GM18861 (cell line): ENCODE results near the gene ZDHHC18.
"Not testable (repeated sequence)": the region's sequence is repeated elsewhere in the genome, so short reads cannot be mapped to it uniquely, and the experiment has no call there.

Experiments used
- ATAC-seq: cut with Tn5 transposase; IDR thresholded peaks from one replicate; pipeline ENCODE4 v1.9.1; 2021; ENCODE audit not compliant: unreplicated experiment

ZDHHC18 gene

GRCh38 chr1:26791148-26791547, 35.3 kb upstream of the ZDHHC18 start:
- no peak for ATAC-seq

GRCh38 chr1:26791626-26792025, 34.9 kb upstream of the ZDHHC18 start:
- no peak for ATAC-seq

- no peak for ATAC-seq
Measured at GRCh38 chr1:26792924-26793323, 33.6 kb upstream of the ZDHHC18 start.

- no peak for ATAC-seq
Measured at GRCh38 chr1:26794391-26794790, 32.1 kb upstream of the ZDHHC18 start.

- ATAC-seq = no peak
Measured at GRCh38 chr1:26797627-26798026, 28.9 kb upstream of the ZDHHC18 start.

GRCh38 chr1:26799479-26800142, 26.9 kb upstream of the ZDHHC18 start:
- ATAC-seq = no peak

- not testable (repeated sequence) for ATAC-seq
Measured at GRCh38 chr1:26803932-26804331, 22.6 kb upstream of the ZDHHC18 start.

- not testable (repeated sequence) for ATAC-seq
Measured at GRCh38 chr1:26810105-26810504, 16.4 kb upstream of the ZDHHC18 start.

GRCh38 chr1:26811057-26811456, 15.4 kb upstream of the ZDHHC18 start:
- no peak for ATAC-seq

- no peak for ATAC-seq
Measured at GRCh38 chr1:26811708-26812107, 14.8 kb upstream of the ZDHHC18 start.

- ATAC-seq = no peak
Measured at GRCh38 chr1:26814377-26814776, 12.1 kb upstream of the ZDHHC18 start.

GRCh38 chr1:26814893-26815292, 11.6 kb upstream of the ZDHHC18 start:
- no peak for ATAC-seq

GRCh38 chr1:26820784-26821269, 5.7 kb upstream of the ZDHHC18 start:
- peak; percentile 87 for ATAC-seq

GRCh38 chr1:26822737-26823395, 3.6 kb upstream of the ZDHHC18 start:
- no peak for ATAC-seq

GRCh38 chr1:26824731-26825130, 1.8 kb upstream of the ZDHHC18 start:
- no peak for ATAC-seq

GRCh38 chr1:26827106-26827604, 667 bp downstream of the ZDHHC18 start:
- ATAC-seq = no peak

- no peak for ATAC-seq
Measured at GRCh38 chr1:26827663-26828062, 1.2 kb downstream of the ZDHHC18 start.

GRCh38 chr1:26828411-26828991, 2.0 kb downstream of the ZDHHC18 start:
- no peak for ATAC-seq

- no peak for ATAC-seq
Measured at GRCh38 chr1:26829184-26829911, 2.9 kb downstream of the ZDHHC18 start.

- no peak for ATAC-seq
Measured at GRCh38 chr1:26831059-26831458, 4.6 kb downstream of the ZDHHC18 start.

- no peak for ATAC-seq
Measured at GRCh38 chr1:26831546-26832248, 5.2 kb downstream of the ZDHHC18 start.
